DMS 273 treated with DMSO at 0.1 percent for 48 hours (cell line): Measurements from ENCODE around the gene HP1BP3.

ENCODE experiments used
- DNase-seq: peaks from one replicate; lab custom pipeline; 2025; lab: John Stamatoyannopoulos, UW

HP1BP3 gene

GRCh38 chr1:20711285-20712214 is 75.6 kb downstream of the HP1BP3 start:
- DNase-seq: peak; percentile 57

- DNase-seq: no peak
These were observed 76.4 kb downstream of the HP1BP3 start for GRCh38 chr1:20710469-20711284.

DNA sequence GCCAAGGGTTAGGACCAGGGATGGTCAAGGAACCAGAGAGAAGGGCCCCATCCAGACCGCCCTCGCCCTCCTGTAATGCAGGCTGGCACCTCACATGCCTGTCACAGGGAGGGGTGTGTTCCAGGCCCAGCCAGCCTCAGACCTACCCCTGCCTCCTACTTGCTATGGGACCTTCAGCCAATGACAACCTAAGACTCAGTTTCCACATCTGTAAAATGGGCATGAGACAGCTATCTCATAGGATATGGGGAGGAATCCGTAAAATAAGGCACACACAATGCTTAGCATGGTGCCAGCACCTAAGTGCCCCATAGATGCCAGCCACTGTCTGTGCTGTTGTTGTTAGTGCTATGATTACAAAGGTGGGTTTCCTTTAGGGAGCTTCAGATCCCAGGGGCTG is 77.2 kb downstream of the HP1BP3 start:
- DNase-seq: no peak

GRCh38 chr1:20708891-20709290 is 78.2 kb downstream of the HP1BP3 start:
- DNase-seq: no peak

DNA sequence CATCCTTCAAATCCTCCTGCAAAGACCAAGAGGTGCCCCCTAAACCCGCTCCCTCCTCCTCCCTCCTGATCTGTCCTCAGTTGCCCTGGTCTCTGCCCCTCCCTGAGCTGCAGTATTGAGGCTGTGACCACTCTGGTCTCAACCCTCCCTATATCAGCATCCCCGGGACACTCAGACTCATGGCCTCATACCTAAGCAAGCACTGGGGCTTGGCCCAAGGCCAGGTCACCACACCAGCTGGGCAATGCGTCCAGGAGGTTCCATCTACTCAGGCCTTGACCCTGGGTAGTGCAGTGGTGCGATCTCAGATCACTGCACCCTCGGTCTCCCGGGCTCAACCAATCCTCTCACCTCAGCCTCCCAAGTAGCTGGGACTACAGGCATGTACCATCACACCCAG is 79.0 kb downstream of the HP1BP3 start:
- no peak for DNase-seq

DNA sequence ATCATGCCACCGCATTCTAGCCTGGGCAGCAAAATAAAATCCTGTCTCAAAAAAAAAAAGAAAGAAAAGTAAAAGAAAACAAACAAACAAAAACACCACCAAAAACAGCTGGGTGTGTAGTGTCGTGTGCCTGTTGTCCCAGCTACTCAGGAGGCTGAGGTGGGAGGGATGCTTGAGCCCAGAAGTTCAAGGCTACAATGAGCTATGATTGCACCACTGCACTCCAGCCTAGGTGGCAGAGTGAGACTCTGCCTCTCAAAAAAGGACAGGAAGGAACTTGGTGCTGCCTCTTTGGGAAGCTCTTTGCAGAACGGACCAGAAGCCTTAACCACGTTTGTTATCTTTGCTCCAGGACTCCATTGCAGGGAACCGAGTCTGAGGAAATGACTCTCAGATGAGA is 80.3 kb downstream of the HP1BP3 start:
- DNase-seq: no peak

GRCh38 chr1:20705203-20705755 is 81.8 kb downstream of the HP1BP3 start:
- DNase-seq: no peak

DNA sequence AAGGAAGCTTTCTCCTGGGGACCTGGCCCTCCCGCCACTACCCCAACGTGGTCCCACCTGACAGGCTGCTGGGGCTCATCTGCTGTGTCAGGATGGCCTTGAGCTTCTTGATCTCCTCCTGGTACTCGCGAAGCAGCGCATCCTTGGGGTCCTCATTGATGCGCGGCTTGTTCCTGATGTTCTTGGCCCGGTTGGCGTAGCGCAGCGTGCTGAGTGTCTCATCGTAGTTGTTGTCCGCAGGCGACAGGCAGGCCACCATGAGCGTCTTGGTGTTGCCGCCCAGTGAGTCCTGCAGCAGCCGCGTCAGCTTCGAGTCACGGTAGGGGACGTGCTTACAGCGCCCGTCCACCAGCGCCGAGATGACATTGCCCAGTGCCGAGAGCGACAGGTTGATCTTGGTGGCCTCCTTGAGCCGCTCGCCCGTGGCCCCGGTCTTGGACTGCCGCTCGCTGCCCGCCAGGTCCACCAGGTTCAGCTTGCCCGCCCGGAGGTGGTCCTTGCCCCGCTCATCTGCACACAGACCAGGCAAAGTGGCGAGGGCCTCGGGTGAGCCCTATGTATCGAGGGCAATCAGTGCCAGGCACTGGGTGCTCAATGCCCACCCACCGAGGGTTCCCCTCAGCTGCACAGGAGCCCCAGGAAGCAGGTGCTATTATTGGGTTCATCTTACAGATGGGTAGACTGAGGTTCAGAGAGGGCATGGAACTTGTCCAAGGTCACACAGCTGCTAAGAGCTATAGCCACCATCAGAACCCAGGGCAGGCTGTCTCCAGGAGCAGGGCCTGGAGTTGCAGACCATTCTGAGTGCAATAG is 82.5 kb downstream of the HP1BP3 start:
- no peak for DNase-seq

GRCh38 chr1:20703124-20703756 is 83.9 kb downstream of the HP1BP3 start:
- no peak for DNase-seq

DNA sequence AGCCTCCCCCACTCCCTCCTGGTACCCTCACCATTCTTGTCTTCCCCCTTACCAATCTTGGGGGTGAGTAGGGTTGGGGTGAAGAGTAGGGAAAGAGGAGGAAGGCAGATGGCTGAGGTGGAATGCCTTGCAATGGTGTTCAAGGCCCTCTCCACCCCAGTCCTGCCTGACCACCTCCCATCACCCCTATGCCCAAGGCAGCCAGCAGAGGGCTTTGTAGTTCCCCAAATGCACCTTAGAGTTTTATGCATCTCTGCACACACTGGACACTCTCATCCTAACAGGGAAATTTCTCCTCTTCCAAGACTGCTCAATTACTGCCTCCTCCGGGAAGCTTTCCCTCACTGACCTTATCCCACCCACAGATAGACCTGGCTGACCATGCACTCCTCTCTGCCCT is 84.7 kb downstream of the HP1BP3 start:
- DNase-seq: no peak

GRCh38 chr1:20701847-20702246 is 85.3 kb downstream of the HP1BP3 start:
- no peak for DNase-seq

DNA sequence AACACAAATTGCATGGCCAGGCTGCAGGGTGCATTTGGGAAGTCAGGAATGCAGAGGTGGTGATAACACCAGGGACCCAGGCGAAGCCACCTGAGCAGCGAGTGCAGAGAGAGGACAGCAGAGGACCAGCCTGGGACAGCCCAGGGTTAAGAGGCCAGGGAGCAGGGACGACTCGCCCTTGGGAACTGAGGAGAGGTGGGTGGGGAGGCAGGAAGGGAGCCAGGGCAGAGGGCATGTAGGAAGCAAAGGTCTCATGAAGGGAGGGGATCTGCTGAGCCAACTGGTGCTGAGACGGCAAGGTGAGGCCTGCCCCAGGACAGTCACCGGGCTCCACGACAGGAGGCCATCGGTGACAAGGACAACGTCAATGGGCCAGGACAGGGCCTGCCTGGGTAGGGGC is 85.7 kb downstream of the HP1BP3 start:
- DNase-seq: no peak

DNA sequence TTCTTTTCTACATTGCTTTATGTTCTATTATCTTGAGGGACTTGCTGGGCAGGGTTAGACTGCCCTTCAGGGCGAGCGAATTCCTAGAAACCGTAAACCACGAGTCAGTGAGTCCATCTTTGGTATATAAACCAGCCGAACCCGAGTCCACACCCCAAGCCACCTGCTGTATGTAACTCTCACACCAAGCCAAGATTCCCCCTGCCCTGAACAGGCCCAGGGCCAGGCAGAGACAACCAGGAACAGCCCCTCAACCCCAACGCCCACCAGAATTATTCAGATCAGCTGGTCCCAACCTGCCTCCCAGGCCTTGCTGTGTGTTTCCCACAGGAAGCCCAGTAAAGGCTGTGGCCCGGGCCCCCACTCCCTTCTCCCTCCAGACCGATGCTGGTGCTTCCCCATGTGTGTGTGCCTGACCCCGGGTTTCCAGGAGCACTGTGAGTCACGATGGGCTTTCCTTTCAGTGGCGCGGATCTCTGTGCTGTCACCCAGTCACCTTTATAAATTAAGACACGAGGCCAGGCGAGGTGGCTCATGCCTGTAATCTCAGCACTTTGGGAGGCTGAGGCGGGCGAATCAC is 86.4 kb downstream of the HP1BP3 start:
- no peak for DNase-seq

DNA sequence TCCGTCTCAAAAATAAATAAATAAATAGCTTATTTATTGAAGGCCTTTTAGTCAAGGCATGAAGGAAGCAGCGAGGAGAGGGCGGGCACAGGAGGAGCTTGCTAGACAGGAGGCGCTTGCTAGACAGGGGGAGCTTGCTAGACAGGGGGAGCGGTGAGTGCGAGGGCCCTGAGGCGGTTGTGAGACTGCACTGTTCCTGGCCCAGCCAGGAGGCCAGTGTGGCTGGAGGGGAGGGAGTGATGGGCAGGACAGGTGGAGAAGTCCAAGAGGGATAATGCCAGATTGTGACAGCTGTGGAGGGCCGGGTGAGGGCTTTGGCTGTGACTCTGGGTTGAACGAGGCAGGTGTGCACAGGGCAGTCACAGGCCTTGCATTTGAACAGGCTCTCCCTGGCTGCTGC is 87.5 kb downstream of the HP1BP3 start:
- no peak for DNase-seq

DNA sequence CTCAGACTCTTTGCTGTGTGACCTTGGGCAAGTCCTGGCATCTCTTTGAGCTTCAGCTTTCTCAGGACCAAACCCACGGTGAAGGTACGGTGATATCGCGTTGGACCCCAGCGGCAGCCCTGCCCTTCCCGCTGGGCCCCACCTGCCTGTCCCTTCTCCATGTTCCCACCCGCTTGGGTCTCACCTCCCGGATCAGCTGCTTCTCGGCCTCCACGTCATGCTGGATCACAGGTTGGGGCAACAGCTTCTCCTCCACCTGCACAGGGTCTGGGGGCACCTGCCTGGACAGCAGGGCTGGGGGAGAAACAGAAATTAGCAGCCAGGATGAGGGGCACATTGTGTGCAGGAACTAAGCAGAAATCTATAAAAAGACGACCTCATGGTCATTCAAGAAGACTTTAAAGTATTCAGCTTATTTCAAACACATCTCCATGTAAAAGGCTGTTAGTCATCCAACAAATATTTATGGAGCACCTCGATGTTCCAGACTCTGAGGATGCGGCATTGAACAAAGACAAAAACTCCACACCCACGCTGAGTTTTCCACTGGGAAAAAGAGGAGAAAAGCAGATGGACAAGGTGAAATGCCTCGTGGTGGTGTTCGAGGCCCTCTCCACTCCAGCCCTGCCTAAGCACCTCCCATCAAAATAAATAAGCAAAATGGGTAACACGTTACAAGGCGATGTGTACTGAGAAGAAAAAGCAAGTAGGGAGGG is 88.8 kb downstream of the HP1BP3 start:
- DNase-seq: no peak

- no peak for DNase-seq
These were observed 89.5 kb downstream of the HP1BP3 start for GRCh38 chr1:20697563-20697962.

- peak; percentile 87 for DNase-seq
These were observed 90.4 kb downstream of the HP1BP3 start for GRCh38 chr1:20696397-20697333.

DNA sequence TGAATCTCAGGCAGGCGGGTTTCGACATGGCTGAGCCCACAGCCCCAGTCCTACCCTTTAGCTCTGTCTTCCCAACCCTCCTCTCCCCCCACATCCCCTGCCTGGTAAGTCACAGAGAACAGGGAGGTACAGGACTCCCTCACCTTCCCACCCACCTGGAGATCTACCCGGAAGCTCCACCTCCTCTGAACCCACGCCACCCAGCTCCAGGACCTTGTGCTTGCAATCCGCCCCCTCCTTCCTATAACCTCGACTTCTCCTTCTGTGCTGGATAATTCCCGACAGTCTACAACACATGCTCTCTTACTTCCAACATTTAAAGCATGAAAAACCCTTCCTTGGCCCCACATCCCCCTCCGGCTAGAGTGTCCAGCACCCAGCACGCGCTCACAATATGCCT is 91.6 kb downstream of the HP1BP3 start:
- DNase-seq: no peak

- DNase-seq: no peak
These were observed 93.5 kb downstream of the HP1BP3 start for GRCh38 chr1:20693623-20694022.
